ENCODE data around the gene PAPPA.

DNA sequence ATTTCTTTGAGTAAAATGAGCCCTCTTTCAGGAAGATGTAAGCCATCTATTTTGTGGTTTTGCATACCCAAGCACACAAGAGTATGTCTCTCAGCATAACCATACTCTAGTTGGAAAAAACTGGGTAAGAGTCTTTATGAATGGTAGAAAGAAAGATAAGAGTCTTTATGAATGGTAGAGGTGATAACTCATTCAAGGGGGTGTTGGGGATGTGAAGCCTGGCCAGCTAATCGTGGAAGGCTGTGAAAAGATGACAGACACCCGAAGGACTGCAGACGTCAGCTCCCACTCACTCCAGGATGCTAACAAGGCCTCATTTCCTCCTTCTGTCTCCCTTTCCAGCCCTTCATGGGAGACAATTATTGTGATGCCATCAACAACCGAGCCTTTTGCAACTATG, 228.5 kb downstream of the PAPPA start:
- TF ChIP-seq EZH2 (IDR thresholded peaks at IDR 0.05), result no peak
- no peak for TF ChIP-seq POLR2AphosphoS5 (IDR thresholded peaks at IDR 0.05; ENCODE audit: borderline replicate concordance, low read depth, low read length)
